Hematopoietic multipotent progenitor cell treated with erythropoietin and hydrocortisone succinate and interleukin-3 and kit ligand, for 17 days (in vitro differentiated cells): Measurements from ENCODE around the gene ORAI3.

ENCODE experiments used
- DNase-seq: peaks from one replicate; pipeline ENCODE4 v3.0.0-alpha.2; 2015; ENCODE audit warnings: low spot score

Gene ORAI3

GRCh38 chr16:30992276-30992780, 43.5 kb downstream of the ORAI3 start:
- no peak for DNase-seq

- DNase-seq = no peak
These were observed 44.3 kb downstream of the ORAI3 start for GRCh38 chr16:30992931-30993816.

GRCh38 chr16:30995927-30996323, 47.1 kb downstream of the ORAI3 start:
- no peak for DNase-seq

- DNase-seq = no peak
These were observed 47.6 kb downstream of the ORAI3 start for GRCh38 chr16:30996324-30996984.

- peak; percentile 81 for DNase-seq
These were observed 48.3 kb downstream of the ORAI3 start for GRCh38 chr16:30996985-30997724.

- no peak for DNase-seq
These were observed 49.1 kb downstream of the ORAI3 start for GRCh38 chr16:30997725-30998711.

- DNase-seq = no peak
These were observed 50.2 kb downstream of the ORAI3 start for GRCh38 chr16:30998852-30999761.

- no peak for DNase-seq
These were observed 52.0 kb downstream of the ORAI3 start for GRCh38 chr16:31000671-31001382.

GRCh38 chr16:31001507-31002249, 52.8 kb downstream of the ORAI3 start:
- DNase-seq = peak; percentile 16

GRCh38 chr16:31002250-31002700, 53.4 kb downstream of the ORAI3 start:
- DNase-seq = no peak

- DNase-seq = no peak
These were observed 54.0 kb downstream of the ORAI3 start for GRCh38 chr16:31002862-31003341.

GRCh38 chr16:31003744-31004143, 54.9 kb downstream of the ORAI3 start:
- DNase-seq = no peak
